22Rv1 (cell line): ENCODE data around the gene DNAH10.

ENCODE experiments used
- CTCF ChIP-seq: fragments of 450-650 bp; IDR thresholded peaks from 2 replicates; pipeline ENCODE4 v1.5.1; 2017; ENCODE audit warnings: mild to moderate bottlenecking
- ZFX ChIP-seq: fragments of 450-650 bp; IDR thresholded peaks from 2 replicates; pipeline ENCODE4 v1.6.1; 2017; ENCODE audit warnings: antibody characterized with exemption, borderline replicate concordance

GRCh38 chr12:123773375-123773774, 11.3 kb downstream of the DNAH10 start:
- TF ChIP-seq CTCF (no peak), ZFX (no peak)
